ENCODE data around the gene LRMDA.

LRMDA gene

GRCh38 chr10:75801661-75802060 lies 370.2 kb downstream of the LRMDA start:
- DNase-seq: no peak

- no peak for DNase-seq
These were observed 371.7 kb downstream of the LRMDA start for GRCh38 chr10:75803121-75803520.

DNA sequence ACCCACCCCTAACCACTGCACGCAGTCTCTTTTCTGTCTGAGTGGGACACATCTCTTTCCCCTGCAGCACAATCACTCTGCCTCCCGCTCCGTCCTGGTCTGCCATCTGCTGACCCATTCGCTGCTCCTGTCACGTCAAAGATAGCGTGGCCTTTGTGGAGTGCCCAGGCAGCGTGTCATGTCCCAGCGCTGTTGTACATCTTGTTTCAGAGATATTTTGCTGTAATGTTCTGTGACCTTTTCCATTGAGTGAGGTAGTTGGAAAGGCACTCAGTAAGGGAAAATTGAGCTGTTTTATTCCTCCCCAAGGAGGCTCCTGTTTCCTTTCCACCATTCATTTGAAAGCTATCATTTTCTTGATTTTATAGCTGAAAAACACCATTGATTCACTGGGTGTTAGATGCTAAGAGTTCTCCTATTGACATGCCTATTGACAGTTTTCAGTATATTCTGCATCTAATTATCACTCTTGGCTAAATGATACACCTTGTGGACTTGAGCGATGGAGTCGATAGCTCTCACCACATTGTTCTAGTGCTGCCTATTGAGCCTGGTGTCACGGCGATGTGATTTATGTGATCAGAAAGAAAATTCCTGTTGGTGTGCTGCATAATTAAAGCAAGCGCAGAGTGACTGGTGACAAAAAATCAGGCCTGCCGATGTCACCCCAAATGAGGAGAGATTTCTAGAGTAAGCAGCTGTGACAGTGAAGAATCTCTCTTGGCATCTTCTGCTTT lies 372.6 kb downstream of the LRMDA start:
- DNase-seq: no peak

DNA sequence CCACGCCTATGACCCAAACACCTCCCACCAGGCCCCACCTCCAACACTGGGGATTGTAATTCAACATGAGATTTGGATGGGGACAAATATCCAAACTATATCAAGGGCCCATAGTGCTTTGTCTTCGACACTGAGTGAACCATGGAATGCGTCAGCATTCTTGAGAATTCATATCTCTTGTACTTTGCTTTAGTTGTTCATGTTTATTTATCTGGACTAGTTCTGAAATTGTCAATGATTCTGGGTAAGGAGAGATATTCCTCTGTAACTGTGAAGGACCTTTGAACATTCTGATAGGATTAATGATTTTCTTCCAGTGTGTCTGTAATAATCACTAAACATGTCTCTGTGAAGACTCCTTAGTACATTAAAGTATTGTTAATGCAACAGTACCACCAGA lies 374.8 kb downstream of the LRMDA start:
- no peak for DNase-seq

DNA sequence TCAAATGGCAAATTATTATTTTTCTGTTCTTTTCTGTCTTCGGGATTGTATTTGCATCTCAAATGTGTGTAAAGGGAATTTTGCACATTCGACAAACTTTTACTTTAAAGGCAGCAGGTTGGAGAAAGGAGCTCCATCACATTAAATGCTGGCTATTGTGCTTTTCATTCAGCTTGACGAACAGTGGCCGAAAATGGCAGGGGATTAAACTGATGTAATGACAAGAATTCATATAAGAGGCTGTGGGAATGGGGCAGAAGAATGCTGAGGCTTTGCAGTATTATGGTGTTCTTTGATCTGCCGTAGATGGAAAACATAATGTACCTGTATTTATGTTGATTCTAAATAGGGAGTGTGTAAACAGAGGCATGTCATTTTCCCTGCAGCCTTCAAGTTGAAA lies 376.0 kb downstream of the LRMDA start:
- no peak for DNase-seq

DNA sequence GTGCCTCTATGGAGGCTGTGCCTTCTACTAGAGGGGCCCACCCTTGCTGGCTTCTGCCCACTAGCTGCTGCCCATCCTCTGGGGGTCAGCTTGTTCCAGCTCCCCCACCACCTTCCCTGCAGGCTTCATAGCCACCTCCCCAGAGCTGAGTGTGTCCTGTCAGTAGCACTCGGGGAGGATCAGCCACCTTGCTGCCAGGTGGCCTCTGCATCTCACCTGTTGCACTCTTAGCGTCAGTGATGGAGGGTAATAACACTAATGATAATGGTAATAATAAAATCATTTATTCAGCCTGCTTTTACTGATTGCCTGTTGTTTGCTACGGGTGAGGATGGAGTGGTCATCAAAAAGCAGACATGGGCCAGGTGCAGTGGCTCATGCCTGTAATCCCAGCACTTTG lies 377.6 kb downstream of the LRMDA start:
- DNase-seq: no peak

- DNase-seq: no peak
These were observed 382.6 kb downstream of the LRMDA start for GRCh38 chr10:75814014-75814413.

DNA sequence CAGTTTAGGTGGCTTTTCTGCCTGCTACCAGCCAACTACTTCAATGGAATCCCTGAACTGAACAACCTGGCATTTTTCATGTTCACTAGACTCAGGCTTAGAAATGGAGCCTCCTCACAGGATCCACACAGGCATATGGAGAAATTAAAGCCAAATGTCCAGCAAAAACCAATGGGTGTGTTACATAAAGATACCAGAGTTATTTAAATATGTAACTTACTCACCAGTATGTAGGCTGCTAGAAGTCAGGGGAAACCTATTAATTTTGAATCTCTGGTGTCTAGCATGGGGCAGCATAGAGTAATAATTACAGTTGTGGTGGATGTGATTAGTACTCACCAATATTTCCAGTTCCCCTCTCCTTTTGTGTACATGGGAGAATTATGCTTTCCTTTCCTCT lies 383.6 kb downstream of the LRMDA start:
- no peak for DNase-seq

- no peak for DNase-seq
These were observed 385.8 kb downstream of the LRMDA start for GRCh38 chr10:75817198-75817597.

GRCh38 chr10:75818552-75818951 lies 387.1 kb downstream of the LRMDA start:
- DNase-seq: no peak

- DNase-seq: no peak
These were observed 393.8 kb downstream of the LRMDA start for GRCh38 chr10:75825235-75825634.

- no peak for DNase-seq
These were observed 394.2 kb downstream of the LRMDA start for GRCh38 chr10:75825661-75826060.

DNA sequence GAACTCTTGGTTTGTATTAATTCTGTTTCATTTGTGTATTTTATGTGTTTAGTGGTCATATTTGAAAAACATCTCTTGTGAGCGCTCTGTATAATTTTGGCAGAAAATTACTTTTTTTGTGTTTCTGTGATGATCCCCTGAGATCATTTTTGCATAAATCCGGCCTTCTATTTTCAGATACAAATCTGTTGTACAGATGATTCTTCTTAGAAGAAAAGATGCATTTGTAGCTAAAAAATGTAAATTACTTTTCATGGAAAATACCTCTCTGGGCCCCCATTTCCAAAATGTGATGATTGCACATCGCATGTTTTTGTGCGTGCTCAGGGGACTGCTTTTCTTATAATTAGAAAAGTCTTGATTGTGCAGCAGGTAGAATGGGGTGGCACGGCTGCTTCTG lies 395.4 kb downstream of the LRMDA start:
- DNase-seq: no peak

DNA sequence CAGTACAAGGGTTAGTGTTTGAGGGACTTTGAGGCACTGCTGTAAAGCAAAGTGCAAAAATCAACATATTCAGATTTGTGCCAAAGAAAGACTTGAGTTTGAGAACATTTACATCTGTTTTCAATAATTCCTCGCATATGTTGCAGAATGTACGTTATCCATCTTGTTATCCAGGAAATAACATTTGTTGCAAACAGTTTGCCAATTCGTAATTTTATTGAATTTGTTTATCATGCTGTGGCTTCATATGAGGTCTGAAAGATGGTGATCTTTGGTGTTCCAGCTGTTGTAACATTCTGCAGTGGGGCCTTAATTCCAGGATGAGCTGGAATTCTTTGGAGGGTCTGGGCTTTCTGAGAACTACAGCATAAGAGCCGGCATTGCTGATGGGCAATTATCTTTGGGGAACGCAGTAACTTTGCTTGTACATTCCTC lies 396.2 kb downstream of the LRMDA start:
- no peak for DNase-seq

DNA sequence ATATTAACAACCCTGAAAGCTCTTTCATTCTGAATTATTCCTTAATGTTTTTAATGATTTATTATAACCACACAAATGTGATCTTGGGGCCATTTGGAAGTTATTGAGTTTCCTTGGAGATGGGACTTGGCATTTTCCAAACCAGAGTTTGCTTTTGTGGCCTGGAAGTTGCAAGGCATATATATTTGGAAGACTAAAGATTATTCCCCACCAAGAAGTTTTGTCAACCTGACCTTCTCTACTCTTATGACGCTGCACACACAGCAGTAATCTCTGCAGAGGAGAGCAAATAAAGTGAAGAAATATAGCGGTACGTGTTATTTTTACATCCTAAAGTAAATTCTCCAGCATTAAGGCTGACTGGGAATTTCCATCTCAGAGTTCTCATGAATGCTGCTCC lies 397.0 kb downstream of the LRMDA start:
- DNase-seq: no peak

- DNase-seq: no peak
These were observed 404.6 kb downstream of the LRMDA start for GRCh38 chr10:75836064-75836463.

DNA sequence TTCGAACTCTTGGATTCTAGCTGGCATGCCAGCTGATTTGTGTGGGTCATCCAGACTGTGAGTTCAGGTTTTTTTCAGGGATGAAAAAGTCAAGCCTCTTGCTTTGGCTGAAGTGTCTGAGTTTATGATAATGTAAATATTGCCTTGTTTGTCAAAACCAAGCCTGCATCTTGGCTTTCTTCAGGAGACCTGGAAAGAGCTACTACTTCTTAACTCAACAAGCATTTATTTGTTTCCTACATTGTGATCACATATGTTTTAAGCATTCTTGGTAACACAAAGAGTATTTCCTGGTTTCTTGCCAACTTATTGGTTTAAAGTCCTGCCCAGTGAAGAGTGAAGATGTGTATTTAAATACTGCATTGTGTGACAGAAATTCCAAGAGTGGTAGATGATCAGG lies 407.1 kb downstream of the LRMDA start:
- no peak for DNase-seq

DNA sequence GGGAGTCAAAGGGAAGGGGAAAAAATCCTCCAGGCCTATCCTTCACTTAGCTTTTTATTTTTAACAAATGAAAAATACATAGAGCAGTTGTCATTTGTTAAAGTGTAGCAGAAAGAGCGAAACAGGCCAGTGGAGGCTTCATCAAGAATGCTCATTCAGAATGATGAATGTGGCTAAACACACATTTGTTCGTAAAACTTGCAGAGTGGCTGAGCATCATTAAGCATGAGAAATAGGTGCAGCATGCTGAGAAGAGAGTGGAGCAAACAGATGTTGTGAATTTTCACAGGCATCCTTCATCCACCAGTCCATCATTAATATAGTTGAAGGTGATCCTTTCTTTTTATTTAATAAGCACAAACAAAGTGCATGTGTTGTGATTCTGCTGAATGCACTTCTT lies 407.6 kb downstream of the LRMDA start:
- DNase-seq: no peak

DNA sequence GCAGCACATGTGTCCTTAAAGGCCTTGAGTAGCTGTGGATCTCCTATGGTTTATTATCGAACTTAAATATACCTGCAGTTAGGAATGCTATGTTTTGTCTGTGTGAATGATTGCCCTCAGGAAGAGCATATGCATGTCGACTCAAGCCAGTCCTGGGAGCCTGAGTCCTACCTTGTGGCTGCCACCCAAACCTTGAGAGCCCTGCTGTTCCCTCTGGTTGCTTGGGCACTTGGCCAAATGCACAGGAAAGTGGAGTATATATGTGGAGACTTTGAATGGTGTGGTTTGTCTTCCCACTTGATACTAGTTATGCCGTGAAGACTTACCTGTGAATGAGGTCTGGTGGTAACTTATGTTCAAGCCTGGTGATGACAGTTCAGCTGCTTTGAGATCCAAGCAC lies 409.8 kb downstream of the LRMDA start:
- peak in 1 of 2 experiments; percentile 21 for DNase-seq

GRCh38 chr10:75845176-75845947 lies 413.9 kb downstream of the LRMDA start:
- no peak for DNase-seq

DNA sequence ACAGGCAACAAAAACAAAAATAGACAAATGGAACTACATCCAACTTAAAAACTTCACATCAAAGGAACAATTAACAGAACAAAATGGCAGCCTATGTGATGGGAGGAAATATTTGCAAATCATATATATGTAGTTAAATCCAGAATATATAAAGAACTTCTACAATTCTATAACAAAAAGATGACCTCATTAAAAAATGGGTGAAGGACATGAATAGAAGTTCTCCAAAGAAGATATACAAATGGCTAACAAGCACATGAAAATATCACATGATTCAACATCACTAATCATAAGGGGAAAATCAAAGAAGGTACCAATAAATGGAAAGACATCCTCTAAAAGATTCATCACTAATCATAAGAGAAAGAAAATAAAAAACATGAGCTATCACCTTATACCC lies 416.1 kb downstream of the LRMDA start:
- DNase-seq: no peak

DNA sequence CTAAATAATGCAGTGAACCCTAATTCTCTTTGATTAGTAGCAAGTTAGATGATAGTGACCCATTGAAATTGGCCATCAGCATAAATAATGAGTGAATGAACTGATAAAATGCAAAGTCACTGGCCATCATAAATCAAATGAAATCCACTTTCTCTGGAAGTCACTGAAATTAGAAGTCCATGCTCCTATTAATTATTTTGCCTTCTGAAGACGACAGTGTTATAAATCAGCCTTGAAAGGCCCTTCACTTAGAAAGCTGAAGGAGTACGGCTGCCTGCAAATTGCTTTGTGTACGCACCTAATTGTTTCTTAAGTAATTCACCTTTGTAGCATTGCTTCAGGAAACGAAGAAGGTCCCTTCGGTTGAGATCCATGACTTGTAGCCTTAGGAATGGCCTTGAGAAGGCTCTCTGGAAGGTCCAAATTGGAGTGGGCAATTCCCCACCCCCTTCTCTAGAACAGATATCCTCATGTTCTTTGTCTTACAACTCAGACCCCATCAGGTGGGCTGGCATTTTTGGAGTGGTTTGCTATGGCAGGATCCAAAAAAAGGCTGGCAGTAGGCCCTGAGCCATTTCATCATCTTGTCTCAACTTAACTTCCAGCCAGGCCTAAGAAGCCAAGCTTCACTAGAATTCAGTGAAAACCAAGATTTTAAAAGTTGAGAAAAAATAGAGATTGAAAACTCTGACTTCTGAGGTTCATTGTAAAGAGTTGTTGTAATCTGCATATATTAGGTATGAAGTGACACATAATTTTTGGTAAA lies 420.3 kb downstream of the LRMDA start:
- DNase-seq: peak in 1 of 2 experiments; percentile 11

- DNase-seq: no peak
These were observed 421.5 kb downstream of the LRMDA start for GRCh38 chr10:75852851-75853484.

Measured in NCI-H446 (cell line).